SK-N-MC (cell line): Measurements from ENCODE around the gene DCAF4.

ENCODE experiments used
- DNase-seq: peaks from one replicate; pipeline ENCODE4 v3.0.0-alpha.2; 2011; ENCODE audit warnings: low read depth, low spot score
- H3K27ac ChIP-seq: fragments of 200-600 bp; sonication (generic); 2 replicates; pipeline ENCODE4 v1.5.1; 2016; ENCODE audit warnings: mixed run types
- H3K36me3 ChIP-seq: fragments of 200-600 bp; sonication (generic); 2 replicates; pipeline ENCODE4 v1.6.1; 2017; ENCODE audit warnings: antibody characterized with exemption, low read length, mixed read lengths; ENCODE audit not compliant: insufficient read depth
- H3K4me3 ChIP-seq: fragments of 200-600 bp; sonication (generic); 2 replicates; pipeline ENCODE4 v1.5.1; 2016
- H3K9ac ChIP-seq: fragments of 200-600 bp; sonication (generic); 2 replicates; pipeline ENCODE4 v1.8.0; 2017; ENCODE audit warnings: mixed run types, mixed read lengths; ENCODE audit not compliant: insufficient read length
- H3K9me3 ChIP-seq: fragments of 200-600 bp; sonication (generic); 2 replicates; pipeline ENCODE4 v1.6.1; 2017; ENCODE audit warnings: low read depth, mild to moderate bottlenecking, antibody characterized with exemption, low read length, moderate library complexity, mixed read lengths
- EZH2 ChIP-seq: fragments of 200-600 bp; sonication (generic); IDR thresholded peaks from one replicate; pipeline ENCODE4 v1.6.1; 2017; ENCODE audit warnings: antibody characterized with exemption
- FOXP2 ChIP-seq: optimal IDR thresholded peaks from 2 replicates; pipeline ENCODE3; 2011; ENCODE audit warnings: mild to moderate bottlenecking, moderate library complexity; ENCODE audit not compliant: insufficient read depth; ENCODE audit errors: extremely low read length, control extremely low read depth
- POLR2AphosphoS5 ChIP-seq: IDR thresholded peaks from 2 replicates; pipeline ENCODE4 v1.6.1; 2012; ENCODE audit warnings: mild to moderate bottlenecking, low read depth, low read length, borderline replicate concordance

DCAF4 gene

GRCh38 chr14:72892879-72893635 is 33.2 kb upstream of the DCAF4 start:
- DNase-seq: no peak
- H3K9me3 ChIP-seq: no peaks in the 10 kb centered on the region
- H3K27ac ChIP-seq: no peak overlapping the region
- TF ChIP-seq EZH2 (no peak), FOXP2 (no peak), POLR2AphosphoS5 (no peak)
- H3K4me3 ChIP-seq: peak overlapping the region; percentile 91
- H3K9ac ChIP-seq: peak overlapping the region; percentile 68
- H3K36me3 ChIP-seq: no peaks in the 10 kb centered on the region

GRCh38 chr14:72893636-72894322 is 32.5 kb upstream of the DCAF4 start, which contains the start of gene DPF3:
DPF3 (minus strand) TSS chr14:72894101; CDS start chr14:72894088, 13 bp downstream.
- no peaks in the 10 kb centered on the region for H3K36me3 ChIP-seq
- DNase-seq: peak; percentile 66
- peak within 1 kb of the TSS; percentile 91 for H3K4me3 ChIP-seq
- H3K9me3 ChIP-seq: no peaks in the 10 kb centered on the region
- peak within 1 kb of the TSS; percentile 68 for H3K9ac ChIP-seq
- peak within 1 kb of the TSS; percentile 26; the same call in 1 of the 2 replicates for H3K27ac ChIP-seq
- peak; percentile 55; the same call in 1 of the 2 replicates for TF ChIP-seq POLR2AphosphoS5
- TF ChIP-seq FOXP2: no peak

GRCh38 chr14:72894323-72894622 is 32.0 kb upstream of the DCAF4 start:
- no peaks in the 10 kb centered on the region for H3K9me3 ChIP-seq
- TF ChIP-seq POLR2AphosphoS5 (no peak), FOXP2 (no peak), EZH2 (no peak)
- peak overlapping the region; percentile 26 for H3K9ac ChIP-seq
- no peaks in the 10 kb centered on the region for H3K36me3 ChIP-seq
- DNase-seq: no peak
- H3K27ac ChIP-seq: no peak overlapping the region
- H3K4me3 ChIP-seq: peak overlapping the region; percentile 91

GRCh38 chr14:72894623-72895378 is 31.5 kb upstream of the DCAF4 start:
- DNase-seq: no peak
- Histone ChIP-seq H3K9me3 (no peaks in the 10 kb centered on the region), H3K27ac (no peak overlapping the region), H3K4me3 (peak overlapping the region; percentile 91), H3K9ac (peak overlapping the region; percentile 26), H3K36me3 (no peaks in the 10 kb centered on the region)
- TF ChIP-seq EZH2: no peak
- TF ChIP-seq POLR2AphosphoS5: no peak
- no peak for TF ChIP-seq FOXP2

- TF ChIP-seq EZH2 (no peak), FOXP2 (no peak), POLR2AphosphoS5 (no peak)
Measured at GRCh38 chr14:72898448-72898847, 27.8 kb upstream of the DCAF4 start.

GRCh38 chr14:72901361-72901760 is 24.9 kb upstream of the DCAF4 start:
- H3K9me3 ChIP-seq: no peaks in the 10 kb centered on the region
- no peak overlapping the region for H3K27ac ChIP-seq
- no peak overlapping the region for H3K9ac ChIP-seq
- no peak for DNase-seq
- no peaks in the 10 kb centered on the region for H3K36me3 ChIP-seq
- TF ChIP-seq EZH2 (no peak), FOXP2 (no peak), POLR2AphosphoS5 (no peak)
- no peak overlapping the region for H3K4me3 ChIP-seq

More at GRCh38 chr14:72898448-72898847, 27.8 kb upstream of the DCAF4 start:
- Histone ChIP-seq H3K36me3 (no peaks in the 10 kb centered on the region), H3K4me3 (no peak overlapping the region), H3K9me3 (no peaks in the 10 kb centered on the region), H3K9ac (no peak overlapping the region), H3K27ac (no peak overlapping the region)
- no peak for DNase-seq

GRCh38 chr14:72902801-72903530 is 23.3 kb upstream of the DCAF4 start:
- H3K9me3 ChIP-seq: no peaks in the 10 kb centered on the region
- no peaks in the 10 kb centered on the region for H3K36me3 ChIP-seq
- TF ChIP-seq FOXP2: no peak
- no peak for TF ChIP-seq POLR2AphosphoS5
- TF ChIP-seq EZH2: no peak
- DNase-seq: no peak
- H3K4me3 ChIP-seq: no peak overlapping the region
- H3K9ac ChIP-seq: no peak overlapping the region
- H3K27ac ChIP-seq: no peak overlapping the region
